H1 (cell line): Measurements from ENCODE around the gene AIG1. TPM values are rescaled to one million over a fixed set of nuclear protein-coding genes. Genes with fewer than 3 reads are reported as not detected.

Experiments used
- CTCF ChIA-PET: fragments of 300-600 bp; sonication (Branson Sonifier 250); formaldehyde crosslinking; loops from one replicate; lab custom pipeline; 2021; ENCODE audit not compliant: partially characterized antibody; lab: Charles Lee
- POLR2A ChIA-PET: fragments of 300-600 bp; sonication (Branson Sonifier 250); formaldehyde crosslinking; loops from one replicate; lab custom pipeline; 2021; ENCODE audit warnings: inconsistent platforms; ENCODE audit not compliant: partially characterized antibody; lab: Charles Lee
- DNase-seq, 2 experiments: peaks; one replicate each; pipeline versions ENCODE4 v3.0.0 to v3.0.0-alpha.2; 2010 to 2022; ENCODE audit warnings: low spot score in 2 of 2, low read depth in 1 of 2, mixed read lengths in 1 of 2
- FAIRE-seq: peaks from 2 replicates; lab custom pipeline; 2011; peaks lifted over from hg19 to GRCh38; lab: Jason Lieb, UNC
- H2AFZ ChIP-seq: 2 replicates; pipeline ENCODE4 v1.8.1; 2012; ENCODE audit warnings: low read length, inconsistent platforms
- H2AK5ac ChIP-seq: 2 replicates; pipeline ENCODE4 v1.6.1; 2013; ENCODE audit warnings: low read depth, low read length
- H2BK120ac ChIP-seq: replicated peaks from 2 replicates; pipeline ENCODE3; 2013; ENCODE audit warnings: low read depth, low read length, inconsistent platforms
- H2BK12ac ChIP-seq: 2 replicates; pipeline ENCODE4 v1.6.1; 2013; ENCODE audit warnings: low read depth, low read length
- H2BK15ac ChIP-seq: 2 replicates; pipeline ENCODE4 v1.6.1; 2013; ENCODE audit warnings: low read length
- H2BK20ac ChIP-seq: 2 replicates; pipeline ENCODE4 v1.6.1; 2013; ENCODE audit warnings: low read length
- H2BK5ac ChIP-seq: 2 replicates; pipeline ENCODE4 v1.6.1; 2013; ENCODE audit warnings: low read depth, low read length
- H3K14ac ChIP-seq: 2 replicates; pipeline ENCODE4 v1.6.1; 2013; ENCODE audit warnings: inconsistent platforms; ENCODE audit not compliant: insufficient read length
- H3K18ac ChIP-seq: 2 replicates; pipeline ENCODE4 v1.6.1; 2013; ENCODE audit warnings: low read length; ENCODE audit errors: extremely low read depth
- H3K23ac ChIP-seq: 2 replicates; pipeline ENCODE4 v1.6.1; 2013; ENCODE audit warnings: inconsistent platforms; ENCODE audit not compliant: insufficient read length
- H3K23me2 ChIP-seq: 2 replicates; pipeline ENCODE4 v1.6.1; 2013; ENCODE audit warnings: low read depth, low read length
- H3K27ac ChIP-seq: 2 replicates; pipeline ENCODE4 v1.6.1; 2011; ENCODE audit warnings: low read depth, low read length, inconsistent platforms
- H3K27me3 ChIP-seq, 4 experiments: replicated peaks in 1 of 4; 1 replicate in 1 of 4; 2 replicates in 3 of 4; pipeline versions ENCODE4 v1.6.1 to v1.8.1; 2011 to 2013; ENCODE audit warnings: low read length in 3 of 4, mild to moderate bottlenecking in 3 of 4, inconsistent platforms in 2 of 4, mixed read lengths in 2 of 4, moderate library complexity in 1 of 4; ENCODE audit not compliant: control insufficient read depth in 3 of 4, insufficient read depth in 3 of 4; ENCODE audit errors: extremely low read depth in 1 of 4
- H3K36me3 ChIP-seq, 4 experiments: 2 replicates each; pipeline versions ENCODE4 v1.6.1 to v1.8.1; 2011 to 2013; ENCODE audit warnings: mild to moderate bottlenecking in 4 of 4, low read length in 3 of 4, moderate library complexity in 2 of 4, control low read depth in 1 of 4, inconsistent platforms in 1 of 4; ENCODE audit not compliant: insufficient read depth in 4 of 4, control insufficient read depth in 2 of 4
- H3K4ac ChIP-seq: replicated peaks from 2 replicates; pipeline ENCODE3; 2013; ENCODE audit warnings: low read length, low read depth, mixed read lengths, inconsistent platforms; ENCODE audit not compliant: insufficient read length
- H3K4me1 ChIP-seq, 4 experiments: replicated peaks in 1 of 4; 1 replicate in 1 of 4; 2 replicates in 3 of 4; pipeline versions ENCODE4 v1.6.1 to v1.8.1; 2011 to 2013; ENCODE audit warnings: low read length in 3 of 4, inconsistent platforms in 2 of 4, mixed read lengths in 1 of 4; ENCODE audit not compliant: insufficient read depth in 4 of 4, control insufficient read depth in 3 of 4
- H3K4me2 ChIP-seq, 2 experiments: 2 replicates each; pipeline versions ENCODE4 v1.6.1 to v1.8.1; 2011 to 2013; ENCODE audit warnings: low read depth in 2 of 2, low read length in 2 of 2, control low read depth in 1 of 2, inconsistent platforms in 1 of 2, mild to moderate bottlenecking in 1 of 2; ENCODE audit not compliant: insufficient read depth in 1 of 2
- H3K4me3 ChIP-seq, 4 experiments: fragments of 200-600, 300-600 bp in 1 of 4; sonication (generic), shearing (Covaris generic), sonication (Bioruptor Twin) in 1 of 4; 2 replicates each; pipeline versions ENCODE4 v1.5.1 to v1.8.1; 2011 to 2016; ENCODE audit warnings: low read length in 4 of 4, low read depth in 3 of 4, control low read depth in 2 of 4, inconsistent platforms in 2 of 4, mild to moderate bottlenecking in 2 of 4, mixed read lengths in 1 of 4, moderate library complexity in 1 of 4; ENCODE audit not compliant: insufficient read depth in 2 of 4; ENCODE audit errors: extremely low read depth in 1 of 4
- H3K56ac ChIP-seq: replicated peaks from 2 replicates; pipeline ENCODE3; 2013; ENCODE audit warnings: low read depth, mild to moderate bottlenecking, mixed read lengths, low read length, inconsistent platforms; ENCODE audit not compliant: insufficient read length
- H3K79me1 ChIP-seq: 2 replicates; pipeline ENCODE4 v1.6.1; 2013; ENCODE audit warnings: low read depth, low read length, control low read depth
- H3K79me2 ChIP-seq, 2 experiments: 2 replicates each; pipeline versions ENCODE4 v1.6.1 to v1.8.1; 2012 to 2013; ENCODE audit warnings: low read length in 2 of 2, mild to moderate bottlenecking in 2 of 2, inconsistent platforms in 1 of 2; ENCODE audit not compliant: insufficient read depth in 2 of 2, control insufficient read depth in 1 of 2
- H3K9ac ChIP-seq, 4 experiments: replicated peaks in 1 of 4; 1 replicate in 1 of 4; 2 replicates in 3 of 4; pipeline versions ENCODE4 v1.6.1 to v1.8.1; 2011 to 2013; ENCODE audit warnings: low read depth in 3 of 4, low read length in 3 of 4, control low read depth in 2 of 4, mild to moderate bottlenecking in 2 of 4, moderate library complexity in 2 of 4, inconsistent platforms in 1 of 4; ENCODE audit errors: extremely low read depth in 1 of 4
- H3K9me3 ChIP-seq, 2 experiments: 2 replicates each; pipeline versions ENCODE4 v1.6.1 to v1.8.1; 2012 to 2013; ENCODE audit warnings: mild to moderate bottlenecking in 2 of 2, moderate library complexity in 2 of 2, control low read depth in 1 of 2, inconsistent platforms in 1 of 2, low read depth in 1 of 2, low read length in 1 of 2, mixed read lengths in 1 of 2; ENCODE audit not compliant: insufficient read depth in 2 of 2
- H4K20me1 ChIP-seq, 2 experiments: replicated peaks in 1 of 2; 2 replicates each; pipeline versions ENCODE3 to v1.8.1; 2011 to 2013; ENCODE audit warnings: inconsistent platforms in 2 of 2, low read length in 2 of 2, mild to moderate bottlenecking in 1 of 2; ENCODE audit not compliant: insufficient read depth in 2 of 2, control insufficient read depth in 1 of 2
- H4K5ac ChIP-seq: 2 replicates; pipeline ENCODE4 v1.6.1; 2013; ENCODE audit warnings: low read length, low read depth, mixed read lengths, inconsistent platforms; ENCODE audit not compliant: insufficient read length
- H4K8ac ChIP-seq: 2 replicates; pipeline ENCODE4 v1.8.0; 2013; ENCODE audit warnings: mild to moderate bottlenecking, moderate library complexity, low read length, inconsistent platforms; ENCODE audit not compliant: insufficient read depth; ENCODE audit errors: extremely low read depth
- H4K91ac ChIP-seq: replicated peaks from 2 replicates; pipeline ENCODE3; 2013; ENCODE audit warnings: low read length, mixed read lengths, inconsistent platforms; ENCODE audit not compliant: insufficient read length
- ATF3 ChIP-seq: IDR thresholded peaks from 2 replicates; pipeline ENCODE4 v1.6.1; 2011; ENCODE audit warnings: low read depth, mild to moderate bottlenecking, low read length; ENCODE audit not compliant: insufficient read depth
- BACH1 ChIP-seq: IDR thresholded peaks from 2 replicates; pipeline ENCODE4 v1.6.1; 2012; ENCODE audit warnings: low read length, improper control_type of control experiment
- RAD21 ChIP-seq, 2 experiments: IDR thresholded peaks in 1 of 2; conservative IDR thresholded peaks in 1 of 2; 2 replicates each; pipeline ENCODE4 v1.6.1; 2011; ENCODE audit warnings: low read depth in 2 of 2, low read length in 2 of 2, improper control_type of control experiment in 1 of 2, inconsistent platforms in 1 of 2, mild to moderate bottlenecking in 1 of 2, moderate library complexity in 1 of 2
- TAF7 ChIP-seq: optimal IDR thresholded peaks from 2 replicates; pipeline ENCODE3; 2011; ENCODE audit warnings: low read depth, mild to moderate bottlenecking, inconsistent platforms, low read length, moderate library complexity, borderline replicate concordance
- TBP ChIP-seq: IDR thresholded peaks from 2 replicates; pipeline ENCODE4 v1.6.1; 2011; ENCODE audit warnings: low read depth, low read length, improper control_type of control experiment
- TEAD4 ChIP-seq: IDR thresholded peaks from 2 replicates; pipeline ENCODE4 v1.6.1; 2012; ENCODE audit warnings: low read depth, low read length, inconsistent platforms, mixed read lengths
- WGBS, 2 experiments: shearing (Covaris generic) in 1 of 2; methylation state at CpG; one replicate each; pipeline versions ENCODE4 v1.1.6 to v1.1.7; 2013 to 2015; ENCODE audit warnings: low lambda C conversion rate in 2 of 2, mixed read lengths in 2 of 2, inconsistent platforms in 1 of 2, low coverage in 1 of 2, missing lambda C conversion rate in 1 of 2; ENCODE audit not compliant: insufficient replicate concordance in 2 of 2, insufficient coverage in 1 of 2, insufficient read length in 1 of 2; ENCODE audit errors: extremely low coverage in 1 of 2, missing lambda C conversion rate in 1 of 2; 5-methylcytosine and 5-hydroxymethylcytosine counted together
- polyA plus RNA-seq, 7 experiments: library from polyadenylated mRNA; depleted of rRNA in 3 of 7; stranded (reverse) in 5 of 7; unstranded in 2 of 7; fragments of >200 nt in 5 of 7; fragments of 200-250 nt in 2 of 7; gene quantifications; 1 replicate in 5 of 7; 2 replicates in 1 of 7; 4 replicates in 1 of 7; pipeline versions ENCODE4 v1.2.1 to v1.2.3, GENCODE V29; 2011 to 2013; ENCODE audit warnings: missing spikeins in 2 of 7, mixed read lengths in 2 of 7
- total RNA-seq: library from RNA; stranded (reverse); fragmentation: NEBNext Ultra II Directional; extraction: Animal tissue kit (Norgen Biotek cat#: 25700); gene quantifications from 2 replicates; pipeline ENCODE4 v1.2.1, GENCODE V29; 2021

AIG1 gene
- total and polyA plus RNA-seq, 2 of the 8 experiments (the other 6 are each of a cell fraction or from before 2014, with no cell fraction given): 56.6 to 58.4 TPM

- Histone ChIP-seq H4K5ac (no peak overlapping the region), H3K9me3 (no peaks in the 10 kb centered on the region), H3K18ac (no peak overlapping the region), H3K4me2 (no peak overlapping the region), H2BK5ac (no peak overlapping the region), H3K27ac (no peak overlapping the region), H4K8ac (no peak overlapping the region), H4K91ac (no peak overlapping the region), H3K79me2 (no peaks in the 10 kb centered on the region), H2BK20ac (no peak overlapping the region), H2BK15ac (no peak overlapping the region), H3K23me2 (no peaks in the 10 kb centered on the region), H2BK12ac (no peak overlapping the region), H3K14ac (no peak overlapping the region), H4K20me1 (no peaks in the 10 kb centered on the region), H3K4me3 (no peak overlapping the region), H3K27me3 (no peaks in the 10 kb centered on the region), H3K4me1 (no peaks in the 10 kb centered on the region), H3K56ac (no peak overlapping the region), H2BK120ac (no peak overlapping the region), H3K23ac (no peak overlapping the region), H3K9ac (no peak overlapping the region), H3K4ac (no peak overlapping the region), H3K36me3 (no peaks in the 10 kb centered on the region), H3K79me1 (no peaks in the 10 kb centered on the region), H2AFZ (no peak overlapping the region), H2AK5ac (no peak overlapping the region)
- ChIA-PET CTCF (no interaction called here), POLR2A (no interaction called here)
- FAIRE-seq (no peak), DNase-seq (no peak)
- WGBS, 2 experiments: 91% methylated on average over 5 of the region's 5 CpGs; no CpG with 5 or more reads in 1 of the 2 experiments
- TF ChIP-seq TBP (no peak), ATF3 (no peak), TEAD4 (no peak), RAD21 (IDR thresholded peaks at IDR 0.05 in 1 of 2, conservative IDR thresholded peaks at IDR 0.05 in 1 of 2; ENCODE audit: low read depth in 2 of 2, low read length in 2 of 2) (no peak), TAF7 (no peak), BACH1 (no peak)
Observed at GRCh38 chr6:143321491-143322086, 260.9 kb downstream of the AIG1 start.
